ENCODE results near the gene PDPK1.

PDPK1 gene

GRCh38 chr16:2537451-2538379 lies at the start of gene PDPK1:
PDPK1 (plus strand) TSS chr16:2538021; CDS start chr16:2538113, 92 bp downstream.
- DNase-seq: peak; percentile 25 to 96 (median 89)

GRCh38 chr16:2489581-2489980 lies 48.2 kb upstream of the PDPK1 start:
- no peak for DNase-seq

- no peak for DNase-seq
Measured at GRCh38 chr16:2490190-2491105, 47.4 kb upstream of the PDPK1 start.

GRCh38 chr16:2492292-2492691 lies 45.5 kb upstream of the PDPK1 start:
- no peak for DNase-seq

- DNase-seq: no peak
Measured at GRCh38 chr16:2493605-2494004, 44.2 kb upstream of the PDPK1 start.

GRCh38 chr16:2494616-2495015 lies 43.2 kb upstream of the PDPK1 start:
- no peak for DNase-seq

- no peak for DNase-seq
Measured at GRCh38 chr16:2495041-2495440, 42.8 kb upstream of the PDPK1 start.

- no peak for DNase-seq
Measured at GRCh38 chr16:2496223-2497115, 41.4 kb upstream of the PDPK1 start.

- DNase-seq: no peak
Measured at GRCh38 chr16:2497116-2497630, 40.6 kb upstream of the PDPK1 start.

- no peak for DNase-seq
Measured at GRCh38 chr16:2497695-2498484, 39.9 kb upstream of the PDPK1 start.

- no peak for DNase-seq
Measured at GRCh38 chr16:2498531-2499253, 39.1 kb upstream of the PDPK1 start.

- no peak for DNase-seq
Measured at GRCh38 chr16:2499454-2499853, 38.4 kb upstream of the PDPK1 start.

GRCh38 chr16:2499890-2500429 lies 37.9 kb upstream of the PDPK1 start:
- no peak for DNase-seq

GRCh38 chr16:2500430-2500917 lies 37.3 kb upstream of the PDPK1 start:
- no peak for DNase-seq

GRCh38 chr16:2500918-2501750 lies 36.7 kb upstream of the PDPK1 start:
- DNase-seq: peak; percentile 48 to 97 (median 84)

- DNase-seq: no peak
Measured at GRCh38 chr16:2501946-2502895, 35.6 kb upstream of the PDPK1 start.

GRCh38 chr16:2505695-2506094 lies 32.1 kb upstream of the PDPK1 start:
- no peak for DNase-seq
